ENCODE measurements around the gene STK39.

The STK39 gene

GRCh38 chr2:168039881-168040280, 207.5 kb downstream of the STK39 start:
- Histone ChIP-seq H3K4me3 (IDR thresholded peaks at IDR 0.05; ENCODE audit: insufficient read depth, low read depth, low read length) (no peak overlapping the region), H2AFZ (ENCODE audit: low read depth) (no peak overlapping the region), H3K27me3 (ENCODE audit: insufficient read depth, low read depth) (no peaks in the 10 kb centered on the region), H3K4me2 (no peak overlapping the region), H3K9ac (no peak overlapping the region), H3K4me1 (ENCODE audit: low read depth, poor library complexity, severe bottlenecking) (no peaks in the 10 kb centered on the region), H4K20me1 (ENCODE audit: insufficient read depth) (no peaks in the 10 kb centered on the region), H3K36me3 (ENCODE audit: insufficient read depth) (no peaks in the 10 kb centered on the region), H3K27ac (no peak overlapping the region), H3K79me2 (ENCODE audit: insufficient read depth, low read depth) (no peaks in the 10 kb centered on the region)
- TF ChIP-seq CTCF (conservative IDR thresholded peaks at IDR 0.05; ENCODE audit: low read depth, low read length) = no peak

DNA sequence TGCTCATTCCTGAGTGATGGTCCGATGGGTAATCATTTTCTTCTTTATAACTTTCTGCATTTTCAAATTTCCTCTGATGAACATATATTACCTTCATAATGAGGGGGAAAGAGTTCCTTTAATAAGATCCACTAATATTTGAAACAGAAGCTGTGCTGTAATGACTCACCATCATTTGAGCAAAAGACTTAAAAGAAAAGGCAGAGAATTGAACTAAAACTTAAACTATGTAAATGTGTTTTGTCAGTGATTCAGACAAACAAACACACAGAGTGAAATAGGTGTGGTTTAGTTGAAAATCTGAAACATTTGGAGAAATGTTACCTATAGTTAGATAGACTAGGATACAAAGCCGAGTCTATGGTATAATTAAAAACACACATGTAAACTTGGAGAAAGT, 209.6 kb downstream of the STK39 start:
- Histone ChIP-seq H3K36me3 (ENCODE audit: insufficient read depth) (no peaks in the 10 kb centered on the region), H4K20me1 (ENCODE audit: insufficient read depth) (no peaks in the 10 kb centered on the region), H2AFZ (ENCODE audit: low read depth) (no peak overlapping the region), H3K4me3 (IDR thresholded peaks at IDR 0.05; ENCODE audit: insufficient read depth, low read depth, low read length) (no peak overlapping the region), H3K27ac (no peak overlapping the region), H3K4me2 (no peak overlapping the region), H3K27me3 (ENCODE audit: insufficient read depth, low read depth) (no peaks in the 10 kb centered on the region), H3K9ac (no peak overlapping the region), H3K4me1 (ENCODE audit: low read depth, poor library complexity, severe bottlenecking) (no peaks in the 10 kb centered on the region), H3K79me2 (ENCODE audit: insufficient read depth, low read depth) (no peaks in the 10 kb centered on the region)
- TF ChIP-seq CTCF (conservative IDR thresholded peaks at IDR 0.05; ENCODE audit: low read depth, low read length) = no peak

- Histone ChIP-seq H3K36me3 (ENCODE audit: insufficient read depth) (no peaks in the 10 kb centered on the region), H3K9ac (no peak overlapping the region), H3K4me3 (IDR thresholded peaks at IDR 0.05; ENCODE audit: insufficient read depth, low read depth, low read length) (no peak overlapping the region), H3K27ac (no peak overlapping the region), H3K4me2 (no peak overlapping the region), H4K20me1 (ENCODE audit: insufficient read depth) (no peaks in the 10 kb centered on the region), H3K27me3 (ENCODE audit: insufficient read depth, low read depth) (no peaks in the 10 kb centered on the region), H3K79me2 (ENCODE audit: insufficient read depth, low read depth) (no peaks in the 10 kb centered on the region), H2AFZ (ENCODE audit: low read depth) (no peak overlapping the region), H3K4me1 (ENCODE audit: low read depth, poor library complexity, severe bottlenecking) (peaks cover 13% of the 10 kb centered on the region)
- TF ChIP-seq CTCF (conservative IDR thresholded peaks at IDR 0.05; ENCODE audit: low read depth, low read length) = no peak
These were observed 211.9 kb downstream of the STK39 start for GRCh38 chr2:168035458-168035857.

GRCh38 chr2:168034616-168035015, 212.8 kb downstream of the STK39 start:
- no peak for TF ChIP-seq CTCF (conservative IDR thresholded peaks at IDR 0.05; ENCODE audit: low read depth, low read length)
- Histone ChIP-seq H3K27me3 (ENCODE audit: insufficient read depth, low read depth) (no peaks in the 10 kb centered on the region), H3K4me1 (ENCODE audit: low read depth, poor library complexity, severe bottlenecking) (peaks cover 16% of the 10 kb centered on the region), H2AFZ (ENCODE audit: low read depth) (no peak overlapping the region), H3K27ac (no peak overlapping the region), H3K4me2 (no peak overlapping the region), H4K20me1 (ENCODE audit: insufficient read depth) (no peaks in the 10 kb centered on the region), H3K79me2 (ENCODE audit: insufficient read depth, low read depth) (no peaks in the 10 kb centered on the region), H3K36me3 (ENCODE audit: insufficient read depth) (no peaks in the 10 kb centered on the region), H3K4me3 (IDR thresholded peaks at IDR 0.05; ENCODE audit: insufficient read depth, low read depth, low read length) (no peak overlapping the region), H3K9ac (no peak overlapping the region)

Measured in KMS-11 (cell line).